Trophoblast cell (in vitro differentiated cells and primary cell): ENCODE results near the gene ANO6.

Experiments
- DNase-seq, 2 donors: peaks; one replicate each; pipeline ENCODE4 v3.0.0-alpha.2; 2016
- H2AFZ ChIP-seq: 2 replicates; pipeline ENCODE4 v1.6.1; 2013; ENCODE audit warnings: low read length, moderate library complexity, mild to moderate bottlenecking; ENCODE audit not compliant: insufficient read depth, poor library complexity
- H2AK5ac ChIP-seq: 2 replicates; pipeline ENCODE4 v1.6.1; 2013; ENCODE audit warnings: mild to moderate bottlenecking, low read length
- H2BK120ac ChIP-seq: 2 replicates; pipeline ENCODE4 v1.6.1; 2013; ENCODE audit warnings: low read length, mild to moderate bottlenecking, moderate library complexity; ENCODE audit not compliant: insufficient read depth, poor library complexity
- H2BK12ac ChIP-seq: 2 replicates; pipeline ENCODE4 v1.6.1; 2013; ENCODE audit warnings: mild to moderate bottlenecking, low read length, moderate library complexity
- H2BK5ac ChIP-seq: 2 replicates; pipeline ENCODE4 v1.6.1; 2013; ENCODE audit warnings: low read length, low read depth, moderate library complexity, mild to moderate bottlenecking; ENCODE audit not compliant: poor library complexity
- H3K14ac ChIP-seq: 2 replicates; pipeline ENCODE4 v1.6.1; 2013; ENCODE audit warnings: mild to moderate bottlenecking, low read length
- H3K18ac ChIP-seq: 2 replicates; pipeline ENCODE4 v1.6.1; 2013; ENCODE audit warnings: mild to moderate bottlenecking, low read length
- H3K23ac ChIP-seq: 2 replicates; pipeline ENCODE4 v1.6.1; 2013; ENCODE audit warnings: low read length
- H3K27ac ChIP-seq: 2 replicates; pipeline ENCODE4 v1.5.1; 2013; ENCODE audit warnings: low read depth, mild to moderate bottlenecking, inconsistent platforms, low read length, moderate library complexity
- H3K27me3 ChIP-seq: 2 replicates; pipeline ENCODE4 v1.6.1; 2013; ENCODE audit warnings: inconsistent platforms, mild to moderate bottlenecking, low read length, moderate library complexity; ENCODE audit not compliant: insufficient read depth
- H3K36me3 ChIP-seq, 2 experiments: 1 replicate in 1 of 2; 2 replicates in 1 of 2; pipeline ENCODE4 v1.6.1; 2013; ENCODE audit warnings: low read length in 2 of 2, mild to moderate bottlenecking in 2 of 2, moderate library complexity in 1 of 2; ENCODE audit not compliant: insufficient read depth in 2 of 2, control insufficient read depth in 1 of 2
- H3K4ac ChIP-seq: 2 replicates; pipeline ENCODE4 v1.6.1; 2013; ENCODE audit warnings: low read depth, mild to moderate bottlenecking, low read length, moderate library complexity
- H3K4me1 ChIP-seq, 2 experiments: 1 replicate in 1 of 2; 2 replicates in 1 of 2; pipeline ENCODE4 v1.6.1; 2013; ENCODE audit warnings: low read length in 2 of 2, mild to moderate bottlenecking in 2 of 2, moderate library complexity in 1 of 2; ENCODE audit not compliant: insufficient read depth in 2 of 2, control insufficient read depth in 1 of 2
- H3K4me2 ChIP-seq: 2 replicates; pipeline ENCODE4 v1.6.1; 2013; ENCODE audit warnings: inconsistent platforms, mild to moderate bottlenecking, low read length, moderate library complexity
- H3K4me3 ChIP-seq: 2 replicates; pipeline ENCODE4 v1.5.1; 2013; ENCODE audit warnings: mild to moderate bottlenecking, low read depth, low read length, inconsistent platforms
- H3K79me1 ChIP-seq: one replicate; pipeline ENCODE4 v1.6.1; 2013; ENCODE audit warnings: low read length
- H3K79me2 ChIP-seq: 2 replicates; pipeline ENCODE4 v1.6.1; 2013; ENCODE audit warnings: low read length, mild to moderate bottlenecking; ENCODE audit not compliant: control insufficient read depth, insufficient read depth, poor library complexity
- H3K9ac ChIP-seq: 2 replicates; pipeline ENCODE4 v1.6.1; 2013; ENCODE audit warnings: mild to moderate bottlenecking, low read length
- H3K9me3 ChIP-seq: 2 replicates; pipeline ENCODE4 v1.6.1; 2013; ENCODE audit warnings: low read depth, mild to moderate bottlenecking, control low read depth, inconsistent platforms, low read length; ENCODE audit not compliant: insufficient read depth
- H4K12ac ChIP-seq: 2 replicates; pipeline ENCODE4 v1.6.1; 2013; ENCODE audit warnings: low read depth, mild to moderate bottlenecking, low read length, moderate library complexity
- H4K8ac ChIP-seq: 2 replicates; pipeline ENCODE4 v1.6.1; 2013; ENCODE audit warnings: low read depth, mild to moderate bottlenecking, low read length, moderate library complexity
- H4K91ac ChIP-seq: one replicate; pipeline ENCODE4 v1.6.1; 2013; ENCODE audit warnings: low read depth, mild to moderate bottlenecking, low read length, moderate library complexity
- WGBS: extraction: QIAGEN DNeasy Blood & Tissue Kit; methylation state at CpG from one replicate; pipeline ENCODE4 v1.1.7; 2013; ENCODE audit warnings: missing lambda C conversion rate; ENCODE audit not compliant: insufficient read length, insufficient coverage; ENCODE audit errors: extremely low coverage; 5-methylcytosine and 5-hydroxymethylcytosine counted together

Gene ANO6

GRCh38 chr12:45273717-45274271 is 57.9 kb downstream of the ANO6 start:
- Histone ChIP-seq H3K4ac (no peak overlapping the region), H2BK5ac (no peak overlapping the region), H3K36me3 (peaks cover 0 to 2% of the 10 kb centered on the region in 2 experiments), H2BK12ac (no peak overlapping the region), H3K9ac (no peak overlapping the region), H3K27me3 (no peaks in the 10 kb centered on the region), H3K14ac (no peak overlapping the region), H3K9me3 (no peaks in the 10 kb centered on the region), H3K18ac (no peak overlapping the region), H3K4me3 (no peak overlapping the region), H4K12ac (no peak overlapping the region), H2AK5ac (no peak overlapping the region), H3K27ac (peak overlapping the region; percentile 73), H3K79me1 (peaks cover 12% of the 10 kb centered on the region), H3K4me1 (peaks cover 15 to 33% of the 10 kb centered on the region in 2 experiments), H2BK120ac (no peak overlapping the region), H2AFZ (no peak overlapping the region), H4K8ac (no peak overlapping the region), H4K91ac (no peak overlapping the region), H3K4me2 (peak overlapping the region; percentile 7), H3K79me2 (peaks cover 9% of the 10 kb centered on the region), H3K23ac (no peak overlapping the region)
- peak; percentile 85 to 91 for DNase-seq
- WGBS = no CpG with 5 or more reads among the region's 1 CpG

GRCh38 chr12:45276154-45276755 is 60.4 kb downstream of the ANO6 start:
- no CpG with 5 or more reads among the region's 5 CpGs for WGBS
- Histone ChIP-seq H2BK12ac (no peak overlapping the region), H3K4me1 (peaks cover 13 to 34% of the 10 kb centered on the region in 2 experiments), H3K9me3 (no peaks in the 10 kb centered on the region), H2AK5ac (no peak overlapping the region), H4K12ac (no peak overlapping the region), H3K79me1 (peaks cover 8% of the 10 kb centered on the region), H3K4ac (no peak overlapping the region), H2AFZ (no peak overlapping the region), H4K8ac (no peak overlapping the region), H3K79me2 (peaks cover 4% of the 10 kb centered on the region), H3K23ac (no peak overlapping the region), H2BK120ac (no peak overlapping the region), H3K36me3 (no peaks in the 10 kb centered on the region), H3K4me2 (no peak overlapping the region), H4K91ac (no peak overlapping the region), H3K27ac (peak overlapping the region; percentile 45), H2BK5ac (no peak overlapping the region), H3K9ac (no peak overlapping the region), H3K4me3 (no peak overlapping the region), H3K14ac (no peak overlapping the region), H3K18ac (no peak overlapping the region), H3K27me3 (no peaks in the 10 kb centered on the region)
- DNase-seq = peak; percentile 45 to 69

GRCh38 chr12:45278447-45278846 is 62.6 kb downstream of the ANO6 start:
- Histone ChIP-seq H3K4me2 (no peak overlapping the region), H2BK5ac (no peak overlapping the region), H3K4me3 (no peak overlapping the region), H3K23ac (no peak overlapping the region), H4K12ac (no peak overlapping the region), H3K14ac (no peak overlapping the region), H2BK120ac (no peak overlapping the region), H3K4me1 (peaks cover 20 to 38% of the 10 kb centered on the region in 2 experiments), H3K27ac (no peak overlapping the region), H2AK5ac (no peak overlapping the region), H3K79me2 (peaks cover 13% of the 10 kb centered on the region), H2BK12ac (no peak overlapping the region), H3K18ac (no peak overlapping the region), H3K27me3 (no peaks in the 10 kb centered on the region), H2AFZ (no peak overlapping the region), H3K9ac (no peak overlapping the region), H4K8ac (no peak overlapping the region), H4K91ac (no peak overlapping the region), H3K79me1 (peaks cover 10% of the 10 kb centered on the region), H3K4ac (no peak overlapping the region), H3K9me3 (no peaks in the 10 kb centered on the region), H3K36me3 (no peaks in the 10 kb centered on the region)
- DNase-seq = no peak
- no CpG with 5 or more reads among the region's 1 CpG for WGBS

GRCh38 chr12:45279931-45280830 is 64.3 kb downstream of the ANO6 start:
- DNase-seq = no peak

More at GRCh38 chr12:45279931-45280830, 64.3 kb downstream of the ANO6 start:
- no peak overlapping the region for H2BK120ac ChIP-seq
- no peak overlapping the region for H3K4me3 ChIP-seq
- no peak overlapping the region for H3K23ac ChIP-seq
- H3K4me2 ChIP-seq = no peak overlapping the region
- no peaks in the 10 kb centered on the region for H3K27me3 ChIP-seq
- peaks cover 18 to 32% of the 10 kb centered on the region in 2 experiments for H3K4me1 ChIP-seq
- H3K4ac ChIP-seq = no peak overlapping the region
- no peaks in the 10 kb centered on the region for H3K9me3 ChIP-seq
- no peak overlapping the region for H2BK5ac ChIP-seq
- no peak overlapping the region for H2BK12ac ChIP-seq
- peak overlapping the region; percentile 11 for H3K18ac ChIP-seq
- H2AFZ ChIP-seq = no peak overlapping the region
- no peaks in the 10 kb centered on the region for H3K36me3 ChIP-seq
- H3K9ac ChIP-seq = no peak overlapping the region
- H2AK5ac ChIP-seq = peak overlapping the region; percentile 52
- no peak overlapping the region for H4K12ac ChIP-seq
- no peak overlapping the region for H4K8ac ChIP-seq
- H3K14ac ChIP-seq = no peak overlapping the region
- peaks cover 13% of the 10 kb centered on the region for H3K79me1 ChIP-seq
- peaks cover 9% of the 10 kb centered on the region for H3K79me2 ChIP-seq
- no peak overlapping the region for H3K27ac ChIP-seq
- no CpG with 5 or more reads among the region's 4 CpGs for WGBS
- no peak overlapping the region for H4K91ac ChIP-seq
